Smooth muscle cell (in vitro differentiated cells): Measurements from ENCODE around the gene PUS1. TPM values are rescaled to one million over a fixed set of nuclear protein-coding genes. Genes with fewer than 3 reads are reported as not detected.
A peak's percentile ranks its signal among the peaks of the same experiment; 100 is the strongest.

Experiments
- DNase-seq: peaks from one replicate; lab custom pipeline; 2025; ENCODE audit not compliant: unreplicated experiment; lab: John Stamatoyannopoulos, UW
- H2AFZ ChIP-seq: fragments of 200-600 bp; sonication (generic); 2 replicates; pipeline ENCODE4 v1.6.0; 2016; ENCODE audit warnings: antibody characterized with exemption, low read depth, mild to moderate bottlenecking
- H3F3A ChIP-seq: fragments of 200-600 bp; sonication (generic); 2 replicates; pipeline ENCODE4 v1.6.0; 2017; ENCODE audit warnings: antibody characterized with exemption, low read depth
- H3K27ac ChIP-seq: fragments of 200-600 bp; sonication (generic); 2 replicates; pipeline ENCODE4 v1.5.1; 2016; ENCODE audit warnings: low read depth, mild to moderate bottlenecking
- H3K27me3 ChIP-seq: fragments of 200-600 bp; sonication (generic); 2 replicates; pipeline ENCODE4 v1.6.1; 2016; ENCODE audit warnings: low read depth, mild to moderate bottlenecking
- H3K36me3 ChIP-seq: fragments of 200-600 bp; sonication (generic); 2 replicates; pipeline ENCODE4 v1.5.1; 2016; ENCODE audit warnings: low read depth
- H3K4me1 ChIP-seq: fragments of 200-600 bp; sonication (generic); 2 replicates; pipeline ENCODE4 v1.5.1; 2016; ENCODE audit warnings: low read depth
- H3K4me2 ChIP-seq: fragments of 200-600 bp; sonication (generic); 2 replicates; pipeline ENCODE4 v1.6.0; 2016; ENCODE audit warnings: mild to moderate bottlenecking
- H3K4me3 ChIP-seq: fragments of 200-600 bp; sonication (generic); 2 replicates; pipeline ENCODE4 v1.5.1; 2016; ENCODE audit warnings: mild to moderate bottlenecking
- H3K79me2 ChIP-seq: fragments of 200-600 bp; sonication (generic); 2 replicates; pipeline ENCODE4 v1.6.0; 2016; ENCODE audit warnings: low read depth, mild to moderate bottlenecking
- H3K9ac ChIP-seq: fragments of 200-600 bp; sonication (generic); 2 replicates; pipeline ENCODE4 v1.6.0; 2016; ENCODE audit warnings: low read depth
- H3K9me3 ChIP-seq: fragments of 200-600 bp; sonication (generic); replicated peaks from 2 replicates; pipeline ENCODE4 v1.5.1; 2016; ENCODE audit warnings: low read depth
- H4K20me1 ChIP-seq: fragments of 200-600 bp; sonication (generic); 2 replicates; pipeline ENCODE4 v1.6.0; 2016; ENCODE audit warnings: low read depth
- CTCF ChIP-seq: fragments of 200-600 bp; sonication (generic); IDR thresholded peaks from 2 replicates; pipeline ENCODE4 v1.5.1; 2017; ENCODE audit warnings: borderline replicate concordance, mild to moderate bottlenecking, antibody characterized with exemption; ENCODE audit not compliant: insufficient read depth, poor library complexity, severe bottlenecking
- WGBS: methylation state at CpG from one replicate; pipeline ENCODE4 v1.1.7; 2016; ENCODE audit warnings: low lambda C conversion rate; 5-methylcytosine and 5-hydroxymethylcytosine counted together
- polyA plus RNA-seq: library from polyadenylated mRNA; unstranded; fragments of >200 nt; fragmentation: Nextera tagmentation; extraction: Ambion mirVana; gene quantifications from 2 replicates; pipeline ENCODE4 v1.2.1, GENCODE V29; 2016
- total RNA-seq: library from RNA; depleted of rRNA; stranded (reverse); fragments of >200 nt; gene quantifications from 2 replicates; pipeline ENCODE4 v1.2.3, GENCODE V29; 2014

PUS1 gene
- total and polyA plus RNA-seq, 2 experiments from 2014 or later: 6.6 to 22.2 TPM

DNA sequence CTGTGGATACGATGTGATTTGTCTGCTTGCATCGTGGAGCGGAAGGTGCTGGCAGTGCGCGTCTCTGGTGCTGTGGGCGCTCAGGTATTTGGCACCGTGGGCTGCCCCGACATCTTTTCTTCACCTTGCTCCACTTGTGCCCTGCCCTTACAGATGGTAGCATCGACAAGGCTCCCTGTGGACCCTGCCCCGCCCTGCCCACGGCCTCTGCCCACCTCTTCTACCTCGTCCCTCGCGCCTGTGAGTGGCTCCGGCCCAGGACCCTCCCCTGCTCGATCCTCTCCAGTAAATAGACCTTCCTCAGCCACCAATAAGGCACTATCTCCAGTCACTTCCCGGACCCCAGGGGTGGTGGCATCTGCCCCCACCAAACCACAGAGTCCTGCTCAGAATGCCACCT lies 57.3 kb downstream of the PUS1 start:
- no peak for TF ChIP-seq CTCF
- Histone ChIP-seq H3K9me3 (no peaks in the 10 kb centered on the region), H3K9ac (no peak overlapping the region), H3K79me2 (no peaks in the 10 kb centered on the region), H3K4me2 (peak overlapping the region; percentile 25), H3K4me3 (no peak overlapping the region), H3K27me3 (no peaks in the 10 kb centered on the region), H3K4me1 (peaks cover 21% of the 10 kb centered on the region), H3K36me3 (no peaks in the 10 kb centered on the region), H3K27ac (peak overlapping the region; percentile 32), H4K20me1 (no peaks in the 10 kb centered on the region), H3F3A (no peaks in the 10 kb centered on the region), H2AFZ (no peak overlapping the region)
- DNase-seq: no peak
- 93% methylated on average over 15 of the region's 17 CpGs for WGBS

GRCh38 chr12:131986910-131987309 lies 57.8 kb downstream of the PUS1 start:
- Histone ChIP-seq H3K4me3 (no peak overlapping the region), H3K27ac (peak overlapping the region; percentile 32), H3K9ac (no peak overlapping the region), H3K9me3 (no peaks in the 10 kb centered on the region), H3F3A (no peaks in the 10 kb centered on the region), H4K20me1 (no peaks in the 10 kb centered on the region), H3K79me2 (no peaks in the 10 kb centered on the region), H3K27me3 (no peaks in the 10 kb centered on the region), H3K4me2 (peak overlapping the region; percentile 25), H3K36me3 (no peaks in the 10 kb centered on the region), H3K4me1 (peaks cover 27% of the 10 kb centered on the region), H2AFZ (no peak overlapping the region)
- no peak for DNase-seq
- no peak for TF ChIP-seq CTCF
- WGBS: 47% methylated on average over 5 of the region's 5 CpGs

- TF ChIP-seq CTCF: no peak
- no peaks in the 10 kb centered on the region for H3K9me3 ChIP-seq
- H3K4me3 ChIP-seq: no peak overlapping the region
- H3K4me2 ChIP-seq: no peak overlapping the region
- peak overlapping the region; percentile 32 for H3K27ac ChIP-seq
- no peaks in the 10 kb centered on the region for H3F3A ChIP-seq
- H3K27me3 ChIP-seq: no peaks in the 10 kb centered on the region
- H3K36me3 ChIP-seq: peaks cover 2% of the 10 kb centered on the region
- H4K20me1 ChIP-seq: no peaks in the 10 kb centered on the region
- no peaks in the 10 kb centered on the region for H3K79me2 ChIP-seq
- H3K9ac ChIP-seq: no peak overlapping the region
- no peak for DNase-seq
- H2AFZ ChIP-seq: no peak overlapping the region
- H3K4me1 ChIP-seq: peaks cover 32% of the 10 kb centered on the region
- 95% methylated on average over 8 of the region's 8 CpGs for WGBS
Observed at GRCh38 chr12:131987552-131987951, 58.5 kb downstream of the PUS1 start.

DNA sequence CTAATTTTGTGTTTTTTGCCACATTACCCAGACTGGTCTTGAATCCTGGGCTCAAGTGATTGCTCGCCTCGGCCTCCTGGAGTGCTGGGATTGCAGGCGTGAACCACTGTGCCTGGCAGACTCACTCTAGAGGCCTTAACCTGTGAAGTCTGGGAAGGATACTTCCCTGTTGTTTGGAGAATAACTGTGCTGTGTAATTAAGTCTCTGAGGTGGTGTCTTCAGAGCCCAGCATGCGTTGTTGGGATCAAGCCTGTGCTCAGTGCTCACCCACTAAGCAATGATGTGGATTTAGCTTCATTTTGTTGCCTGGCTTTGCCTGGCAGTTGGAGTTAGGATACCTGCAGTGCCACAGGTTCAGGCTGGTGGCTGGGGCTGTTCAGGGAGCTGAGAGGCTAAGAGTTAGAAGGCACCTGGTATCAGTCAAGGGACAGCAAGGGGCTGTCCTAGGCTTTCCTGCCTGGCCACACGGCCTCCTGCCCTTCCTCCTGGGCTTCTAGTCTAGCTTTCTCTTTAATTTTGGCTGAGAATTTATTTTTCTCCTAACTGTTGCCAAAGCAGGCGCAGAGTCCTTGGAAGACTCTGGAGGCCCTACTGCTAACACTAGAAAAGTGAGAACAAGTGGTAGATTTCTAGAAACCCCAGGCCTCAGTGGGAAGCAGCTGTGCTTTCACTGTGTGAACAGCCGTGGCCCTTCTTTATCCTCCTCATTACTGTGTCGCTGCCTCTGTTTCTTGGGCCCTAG lies 59.1 kb downstream of the PUS1 start:
- Histone ChIP-seq H3K79me2 (no peaks in the 10 kb centered on the region), H3K4me1 (peaks cover 32% of the 10 kb centered on the region), H3F3A (no peaks in the 10 kb centered on the region), H3K4me3 (no peak overlapping the region), H3K9ac (no peak overlapping the region), H3K27me3 (no peaks in the 10 kb centered on the region), H2AFZ (no peak overlapping the region), H3K36me3 (peaks cover 2% of the 10 kb centered on the region), H3K9me3 (no peaks in the 10 kb centered on the region), H3K27ac (no peak overlapping the region), H4K20me1 (no peaks in the 10 kb centered on the region), H3K4me2 (no peak overlapping the region)
- TF ChIP-seq CTCF: no peak
- 90% methylated on average over 8 of the region's 8 CpGs for WGBS
- DNase-seq: no peak
